Activated CD8-positive, alpha-beta memory T cell treated with anti-CD3 and anti-CD28 coated beads, Interleukin-2, amount 50 U/mL, for 1 hour (primary cell): ENCODE measurements around the gene TEX14.

ENCODE experiments used
- DNase-seq: peaks from one replicate; pipeline ENCODE4 v3.0.0-alpha.2; 2020; ENCODE audit errors: extremely low read depth

The TEX14 gene, protein sequence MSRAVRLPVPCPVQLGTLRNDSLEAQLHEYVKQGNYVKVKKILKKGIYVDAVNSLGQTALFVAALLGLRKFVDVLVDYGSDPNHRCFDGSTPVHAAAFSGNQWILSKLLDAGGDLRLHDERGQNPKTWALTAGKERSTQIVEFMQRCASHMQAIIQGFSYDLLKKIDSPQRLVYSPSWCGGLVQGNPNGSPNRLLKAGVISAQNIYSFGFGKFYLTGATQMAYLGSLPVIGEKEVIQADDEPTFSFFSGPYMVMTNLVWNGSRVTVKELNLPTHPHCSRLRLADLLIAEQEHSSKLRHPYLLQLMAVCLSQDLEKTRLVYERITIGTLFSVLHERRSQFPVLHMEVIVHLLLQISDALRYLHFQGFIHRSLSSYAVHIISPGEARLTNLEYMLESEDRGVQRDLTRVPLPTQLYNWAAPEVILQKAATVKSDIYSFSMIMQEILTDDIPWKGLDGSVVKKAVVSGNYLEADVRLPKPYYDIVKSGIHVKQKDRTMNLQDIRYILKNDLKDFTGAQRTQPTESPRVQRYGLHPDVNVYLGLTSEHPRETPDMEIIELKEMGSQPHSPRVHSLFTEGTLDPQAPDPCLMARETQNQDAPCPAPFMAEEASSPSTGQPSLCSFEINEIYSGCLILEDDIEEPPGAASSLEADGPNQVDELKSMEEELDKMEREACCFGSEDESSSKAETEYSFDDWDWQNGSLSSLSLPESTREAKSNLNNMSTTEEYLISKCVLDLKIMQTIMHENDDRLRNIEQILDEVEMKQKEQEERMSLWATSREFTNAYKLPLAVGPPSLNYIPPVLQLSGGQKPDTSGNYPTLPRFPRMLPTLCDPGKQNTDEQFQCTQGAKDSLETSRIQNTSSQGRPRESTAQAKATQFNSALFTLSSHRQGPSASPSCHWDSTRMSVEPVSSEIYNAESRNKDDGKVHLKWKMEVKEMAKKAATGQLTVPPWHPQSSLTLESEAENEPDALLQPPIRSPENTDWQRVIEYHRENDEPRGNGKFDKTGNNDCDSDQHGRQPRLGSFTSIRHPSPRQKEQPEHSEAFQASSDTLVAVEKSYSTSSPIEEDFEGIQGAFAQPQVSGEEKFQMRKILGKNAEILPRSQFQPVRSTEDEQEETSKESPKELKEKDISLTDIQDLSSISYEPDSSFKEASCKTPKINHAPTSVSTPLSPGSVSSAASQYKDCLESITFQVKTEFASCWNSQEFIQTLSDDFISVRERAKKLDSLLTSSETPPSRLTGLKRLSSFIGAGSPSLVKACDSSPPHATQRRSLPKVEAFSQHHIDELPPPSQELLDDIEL (N-terminal part only)

GRCh38 chr17:58691701-58692238, at the start of gene TEX14:
TEX14 (minus strand) TSS chr17:58692045; CDS start chr17:58652001, 40,044 bp downstream.
- no peak for DNase-seq

- DNase-seq, result no peak
These were observed 49.3 kb upstream of the TEX14 start for GRCh38 chr17:58741121-58741625.

DNA sequence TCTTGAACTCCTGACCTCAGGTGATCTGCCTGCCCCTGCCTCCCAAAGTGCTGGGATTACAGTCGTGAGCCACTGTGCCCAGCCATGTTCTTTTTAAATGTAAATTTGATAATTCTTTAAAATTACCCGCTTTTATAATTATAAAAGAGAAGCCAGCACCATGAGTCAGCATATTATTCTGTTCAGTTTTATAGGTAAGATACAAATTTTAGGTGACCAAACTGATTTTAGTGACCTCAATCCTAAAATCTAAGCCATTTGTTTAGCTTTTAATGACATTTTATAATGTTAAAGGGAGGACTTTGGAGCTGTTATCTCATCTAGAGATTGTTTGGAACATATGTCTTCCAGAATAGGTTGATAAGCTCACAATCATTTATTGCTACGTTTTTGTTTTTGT, 43.0 kb upstream of the TEX14 start:
- no peak for DNase-seq

DNA sequence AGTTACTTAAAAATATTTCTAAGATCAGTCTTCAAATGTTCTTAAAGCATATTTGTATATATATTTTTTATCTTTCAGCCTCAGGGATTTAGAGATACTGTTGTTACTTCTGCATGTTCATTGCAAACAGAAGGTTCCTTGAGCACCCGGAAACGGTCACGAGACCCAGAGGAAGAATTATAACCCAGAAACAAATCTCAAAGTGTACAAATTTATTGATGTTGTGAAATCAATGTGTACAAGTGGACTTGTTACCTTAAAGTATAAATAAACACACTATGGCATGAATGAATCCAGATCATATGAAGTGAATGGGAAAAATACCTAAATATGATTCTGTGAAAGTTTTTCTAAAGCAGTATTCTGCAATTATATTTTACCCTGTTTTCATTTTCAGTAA, 42.2 kb upstream of the TEX14 start:
- DNase-seq, result no peak

DNA sequence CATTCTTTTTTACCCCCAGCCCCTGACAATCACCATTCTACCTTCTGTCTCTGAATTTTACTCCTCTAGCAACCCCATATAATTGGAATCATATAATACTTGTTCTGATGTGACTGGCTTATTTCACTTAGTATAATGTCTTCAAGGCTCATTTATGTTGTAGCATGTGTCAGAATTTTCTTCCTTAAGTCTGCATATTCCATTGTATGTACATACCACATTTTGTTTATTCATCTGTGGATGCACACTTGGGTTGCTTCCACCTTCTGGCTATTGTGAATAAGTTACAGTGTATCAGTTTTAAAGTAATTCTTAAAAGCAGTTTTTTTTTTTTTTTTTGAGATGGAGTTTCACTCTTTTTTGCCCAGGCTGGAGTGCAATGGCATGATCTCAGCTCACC, 39.1 kb upstream of the TEX14 start:
- no peak for DNase-seq

GRCh38 chr17:58728798-58729197, 37.0 kb upstream of the TEX14 start:
- DNase-seq, result no peak

GRCh38 chr17:58722696-58723095, 30.9 kb upstream of the TEX14 start:
- DNase-seq, result no peak

DNA sequence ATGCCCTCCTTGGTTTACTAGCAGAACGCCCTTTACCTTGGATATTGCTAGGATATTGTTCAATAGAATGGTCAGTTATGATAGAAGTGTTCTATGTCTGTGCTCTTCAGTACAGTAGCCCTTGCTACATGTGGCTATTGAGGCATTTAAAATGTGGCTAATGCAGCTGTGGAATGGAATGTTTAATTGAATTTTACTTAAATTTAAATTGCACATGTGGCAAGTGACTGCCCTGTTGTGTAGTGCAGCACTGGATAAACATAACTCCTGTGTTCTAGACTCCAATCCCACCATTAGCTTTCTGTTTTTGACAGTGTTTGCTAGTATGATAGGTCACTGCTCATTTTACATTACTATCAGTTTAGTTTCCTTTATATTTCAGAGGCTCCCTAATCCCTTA, 30.4 kb upstream of the TEX14 start:
- DNase-seq, result no peak

- DNase-seq, result peak; percentile 11
These were observed 19.2 kb upstream of the TEX14 start for GRCh38 chr17:58710948-58711552.

- no peak for DNase-seq
These were observed 14.7 kb upstream of the TEX14 start for GRCh38 chr17:58706351-58707140.

- no peak for DNase-seq
These were observed 12.1 kb upstream of the TEX14 start for GRCh38 chr17:58703916-58704286.

DNA sequence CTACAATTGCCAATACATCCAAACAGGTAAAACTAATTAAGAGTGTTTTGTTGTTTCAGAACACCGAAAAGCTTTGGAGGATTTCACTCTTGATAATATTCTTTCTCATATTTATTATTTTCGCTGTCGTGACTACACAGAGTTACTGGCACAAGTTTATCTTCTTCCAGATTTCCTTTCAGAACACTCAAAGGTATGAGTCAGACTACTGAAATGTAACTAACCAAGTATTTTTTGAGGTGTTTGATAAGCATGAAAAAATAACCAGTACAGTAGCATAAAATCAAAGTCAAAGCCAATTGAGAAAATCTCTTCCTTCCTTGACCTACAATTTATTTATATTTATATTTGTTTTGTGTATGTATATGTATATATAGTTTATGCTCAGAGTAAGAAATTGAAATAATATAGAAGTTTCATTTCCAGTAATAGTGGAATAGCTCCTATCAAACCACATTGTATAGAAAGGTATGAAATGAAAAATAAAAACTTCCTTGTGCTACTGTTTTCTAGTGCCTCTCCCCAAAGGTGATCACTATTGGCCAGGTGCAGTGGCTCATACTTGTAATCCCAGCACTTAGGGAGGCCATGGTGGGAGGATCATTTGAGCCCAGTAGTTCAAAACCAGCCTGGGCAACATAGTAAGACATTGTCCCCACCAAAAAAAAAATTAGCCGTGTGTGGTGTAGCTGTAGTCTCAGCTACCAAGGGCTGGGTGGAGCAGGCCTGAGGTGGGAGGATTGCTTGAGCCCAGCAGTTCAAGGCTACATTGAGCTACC, 11.5 kb upstream of the TEX14 start:
- no peak for DNase-seq

GRCh38 chr17:58702708-58703107, 10.9 kb upstream of the TEX14 start:
- DNase-seq, result no peak

DNA sequence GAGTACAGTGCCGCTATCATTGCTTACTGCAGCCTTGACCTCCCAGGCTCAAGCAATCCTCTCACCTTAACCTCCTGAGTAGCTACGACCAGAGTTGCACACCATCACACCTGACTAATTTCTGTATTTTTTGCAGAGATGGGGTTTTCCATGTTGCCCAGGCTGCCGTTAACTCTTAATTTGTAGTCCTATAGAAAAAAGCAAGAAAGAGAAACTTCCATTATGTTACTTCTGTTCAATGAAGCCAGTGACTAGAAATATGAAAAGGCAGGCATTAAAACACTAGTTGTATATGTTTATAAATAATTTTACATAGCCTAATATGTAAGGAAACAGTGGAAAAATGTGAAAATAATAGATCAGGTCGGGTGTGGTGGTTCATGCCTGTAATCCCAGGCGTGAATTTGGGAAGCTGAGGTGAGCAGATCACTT, 10.2 kb upstream of the TEX14 start:
- DNase-seq, result no peak

GRCh38 chr17:58699771-58700170, 7.9 kb upstream of the TEX14 start:
- no peak for DNase-seq

DNA sequence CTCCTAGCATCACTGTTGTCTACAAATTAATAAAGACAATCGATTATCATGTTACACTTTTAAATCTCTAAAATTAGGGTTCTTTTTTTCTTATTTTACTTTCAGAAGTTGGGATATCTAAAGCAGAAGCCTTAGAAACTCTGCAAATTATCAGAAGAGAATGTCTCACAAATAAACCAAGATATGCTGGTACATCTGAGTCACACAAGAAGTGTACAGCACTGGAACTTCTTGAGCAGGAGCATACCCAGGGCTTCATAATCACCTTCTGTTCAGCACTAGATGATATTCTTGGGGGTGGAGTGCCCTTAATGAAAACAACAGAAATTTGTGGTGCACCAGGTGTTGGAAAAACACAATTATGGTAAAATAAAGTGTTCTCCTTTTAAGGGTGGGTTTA, 3.0 kb upstream of the TEX14 start:
- no peak for DNase-seq

GRCh38 chr17:58694302-58694701, 2.5 kb upstream of the TEX14 start:
- no peak for DNase-seq

DNA sequence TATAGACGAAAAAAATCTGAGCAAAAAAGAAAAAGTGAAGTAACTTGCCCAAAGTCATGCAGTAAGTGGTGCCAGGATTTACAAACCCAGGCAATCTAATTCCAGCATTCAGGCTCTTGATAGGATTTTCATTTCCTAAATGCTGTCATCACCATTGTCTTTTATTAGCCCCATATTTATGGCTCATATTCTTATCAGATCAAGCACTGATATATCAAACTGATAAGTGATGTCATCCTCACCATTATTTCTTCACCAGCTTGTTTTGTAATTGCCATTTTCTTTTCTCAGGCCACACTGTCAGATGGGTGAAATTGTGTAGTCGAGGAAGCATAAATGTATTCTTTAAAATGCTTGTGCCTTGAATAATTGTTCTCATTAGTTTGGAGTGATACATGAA, 1.9 kb upstream of the TEX14 start:
- DNase-seq, result no peak

DNA sequence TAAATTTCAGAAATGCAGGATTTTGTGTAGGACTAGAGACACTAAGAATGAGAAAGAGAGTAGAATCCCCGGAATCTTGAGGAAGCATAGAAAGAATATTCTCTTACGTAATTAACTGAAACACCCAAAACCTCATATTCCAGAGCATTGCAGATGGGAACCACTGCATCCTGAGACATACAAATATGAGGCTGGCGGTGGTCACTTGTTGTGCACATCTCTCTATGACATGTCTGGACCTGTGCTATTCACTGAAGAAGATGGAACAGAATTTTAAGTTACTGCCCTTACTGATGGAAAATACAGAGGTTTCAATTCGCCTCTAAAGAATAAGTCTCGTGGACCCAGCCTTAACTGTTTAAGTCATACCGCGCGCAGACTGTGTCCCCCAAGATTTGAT, 1.4 kb upstream of the TEX14 start:
- no peak for DNase-seq
